ENCODE results near the gene WFDC2. TPM values are rescaled to one million over a fixed set of nuclear protein-coding genes. Genes with fewer than 3 reads are reported as not detected.

WFDC2 gene
- total and polyA plus RNA-seq, 2 of the 8 experiments (the other 6 are each of a cell fraction or from before 2014, with no cell fraction given), result 77.9 to 137 TPM

DNA sequence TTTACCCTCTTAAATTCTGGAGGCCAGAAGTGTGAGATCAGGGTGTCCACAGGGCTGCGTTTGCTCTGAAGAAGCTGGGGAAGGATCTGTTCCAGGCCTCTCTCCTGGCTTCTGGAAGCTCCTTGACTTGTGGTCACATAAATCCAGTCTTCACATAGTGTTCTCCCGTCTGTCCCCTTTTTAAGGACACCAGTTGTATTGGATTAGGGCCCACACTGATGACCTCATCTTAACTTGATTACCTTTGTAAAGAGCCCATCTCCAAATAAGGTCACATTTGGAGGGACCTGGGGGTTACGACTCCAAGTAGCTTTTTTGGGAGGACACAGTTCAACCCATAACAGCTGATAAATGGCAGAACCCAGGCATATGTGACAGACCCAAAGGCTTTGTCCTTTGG lies 20.0 kb upstream of the WFDC2 start:
- H3K79me2 ChIP-seq (ENCODE audit: control insufficient read depth in 1 of 2, insufficient read depth in 2 of 2, low read length in 2 of 2), result no peaks in the 10 kb centered on the region
- ChIA-PET CTCF (ENCODE audit: partially characterized antibody) (interaction anchor here (0.6 to 16.4 kb wide), 46 partner anchors 13 to 638 kb away, joined by 3 to 317 read pairs (median 4); partner anchors contain the start of genes MATN4, RBPJL, SYS1 and WFDC2), POLR2A (ENCODE audit: partially characterized antibody) (interaction anchor here (0.9 to 1.7 kb wide), 4 partner anchors 10 to 126 kb away, joined by 3 to 5 read pairs (median 4); partner anchors contain the start of gene WFDC2)
- no peak overlapping the region for H3K4ac ChIP-seq (replicated peaks; ENCODE audit: insufficient read length, low read depth, low read length)
- H2BK15ac ChIP-seq (ENCODE audit: low read length), result no peak overlapping the region
- FAIRE-seq (no peak), DNase-seq (ENCODE audit: low read depth in 1 of 2, low spot score in 2 of 2) (no peak)
- no peaks in the 10 kb centered on the region for H3K36me3 ChIP-seq (ENCODE audit: control insufficient read depth in 2 of 4, insufficient read depth in 4 of 4, low read length in 3 of 4)
- H2BK20ac ChIP-seq (ENCODE audit: low read length), result no peak overlapping the region
- no peaks in the 10 kb centered on the region for H3K9me3 ChIP-seq (ENCODE audit: insufficient read depth in 2 of 2, low read depth in 1 of 2, low read length in 1 of 2)
- H3K27me3 ChIP-seq (replicated peaks in 1 of 4; ENCODE audit: control insufficient read depth in 3 of 4, extremely low read depth in 1 of 4, insufficient read depth in 3 of 4, low read length in 3 of 4), result no peaks in the 10 kb centered on the region
- H3K18ac ChIP-seq (ENCODE audit: extremely low read depth, low read length), result no peak overlapping the region
- H4K8ac ChIP-seq (ENCODE audit: extremely low read depth, insufficient read depth, low read length), result no peak overlapping the region
- no peak overlapping the region for H3K9ac ChIP-seq (replicated peaks in 1 of 4; ENCODE audit: extremely low read depth in 1 of 4, low read depth in 3 of 4, low read length in 3 of 4)
- H2BK120ac ChIP-seq (replicated peaks; ENCODE audit: low read depth, low read length), result no peak overlapping the region
- H4K5ac ChIP-seq (ENCODE audit: insufficient read length, low read depth, low read length), result no peak overlapping the region
- H3K23ac ChIP-seq (ENCODE audit: insufficient read length), result no peak overlapping the region
- H3K4me2 ChIP-seq (ENCODE audit: insufficient read depth in 1 of 2, low read depth in 2 of 2, low read length in 2 of 2), result no peak overlapping the region
- H3K14ac ChIP-seq (ENCODE audit: insufficient read length), result no peak overlapping the region
- no peak overlapping the region for H2BK5ac ChIP-seq (ENCODE audit: low read depth, low read length)
- no peaks in the 10 kb centered on the region for H3K23me2 ChIP-seq (ENCODE audit: low read depth, low read length)
- no peak overlapping the region for H4K91ac ChIP-seq (replicated peaks; ENCODE audit: insufficient read length, low read length)
- H3K56ac ChIP-seq (replicated peaks; ENCODE audit: insufficient read length, low read depth, low read length), result no peak overlapping the region
- no peak overlapping the region for H2BK12ac ChIP-seq (ENCODE audit: low read depth, low read length)
- no peaks in the 10 kb centered on the region for H4K20me1 ChIP-seq (replicated peaks in 1 of 2; ENCODE audit: control insufficient read depth in 1 of 2, insufficient read depth in 2 of 2, low read length in 2 of 2)
- H3K27ac ChIP-seq (ENCODE audit: low read depth, low read length), result no peak overlapping the region
- no peak overlapping the region for H2AK5ac ChIP-seq (ENCODE audit: low read depth, low read length)
- H3K79me1 ChIP-seq (ENCODE audit: low read depth, low read length), result no peaks in the 10 kb centered on the region
- 82% methylated on average over 3 of the region's 3 CpGs; no CpG with 5 or more reads in 1 of the 2 experiments for WGBS, 2 experiments (ENCODE audit: extremely low coverage in 1 of 2, insufficient coverage in 1 of 2, insufficient read length in 1 of 2, insufficient replicate concordance in 2 of 2, low coverage in 1 of 2, low lambda C conversion rate in 2 of 2, missing lambda C conversion rate in 1 of 2)
- no peak overlapping the region for H2AFZ ChIP-seq (ENCODE audit: low read length)
- no peaks in the 10 kb centered on the region; a peak in 1 of 7 replicates for H3K4me1 ChIP-seq (replicated peaks in 1 of 4; ENCODE audit: control insufficient read depth in 3 of 4, insufficient read depth in 4 of 4, low read length in 3 of 4)
- no peak overlapping the region for H3K4me3 ChIP-seq (ENCODE audit: extremely low read depth in 1 of 4, insufficient read depth in 2 of 4, low read depth in 3 of 4, low read length in 4 of 4)

Measured in H1 (cell line).